H1 (cell line): ENCODE results near the gene MATN1. TPM values are rescaled to one million over a fixed set of nuclear protein-coding genes. Genes with fewer than 3 reads are reported as not detected.
A peak's percentile ranks its signal among the peaks of the same experiment; 100 is the strongest.

ENCODE experiments used
- BACH1 ChIP-seq: IDR thresholded peaks from 2 replicates; pipeline ENCODE4 v1.6.1; 2012; ENCODE audit warnings: low read length, improper control_type of control experiment
- BCL11A ChIP-seq, 2 experiments: IDR thresholded peaks; one replicate each; pipeline ENCODE4 v1.6.1; 2011; ENCODE audit warnings: low read depth in 2 of 2, low read length in 2 of 2, mild to moderate bottlenecking in 2 of 2
- BRCA1 ChIP-seq: IDR thresholded peaks from 2 replicates; pipeline ENCODE4 v1.6.1; 2012; ENCODE audit warnings: low read depth, low read length, improper control_type of control experiment
- CBX5 ChIP-seq: fragments of 300-800, 300-1000 bp; sonication (generic); IDR thresholded peaks from 2 replicates; pipeline ENCODE4 v1.7.1; 2016; ENCODE audit warnings: antibody characterized with exemption, low read length, low read depth
- CHD1 ChIP-seq: IDR thresholded peaks from 2 replicates; pipeline ENCODE4 v1.6.1; 2012; ENCODE audit warnings: low read depth, low read length, improper control_type of control experiment
- CREB1 ChIP-seq: IDR thresholded peaks from 2 replicates; pipeline ENCODE4 v1.6.1; 2012; ENCODE audit warnings: inconsistent platforms
- CTBP2 ChIP-seq: IDR thresholded peaks from 2 replicates; pipeline ENCODE4 v1.7.0; 2011; ENCODE audit warnings: borderline replicate concordance, mild to moderate bottlenecking, moderate library complexity, mixed read lengths, low read length; ENCODE audit not compliant: insufficient read depth, insufficient read length
- EGR1 ChIP-seq: IDR thresholded peaks from 2 replicates; pipeline ENCODE4 v1.6.1; 2011; ENCODE audit warnings: low read depth, low read length, borderline replicate concordance
- EZH2 ChIP-seq: fragments of 200-600 bp; sonication (generic); IDR thresholded peaks from 2 replicates; pipeline ENCODE4 v1.7.1; 2012; ENCODE audit warnings: low read depth, mild to moderate bottlenecking, moderate library complexity, low read length, inconsistent platforms; ENCODE audit not compliant: severe bottlenecking
- HDAC2 ChIP-seq, 2 experiments: fragments of 300-600 bp in 1 of 2; sonication (generic) in 1 of 2; IDR thresholded peaks; 2 replicates each; pipeline ENCODE4 v1.6.1; 2011 to 2012; ENCODE audit warnings: low read depth in 2 of 2, low read length in 2 of 2, mild to moderate bottlenecking in 2 of 2, moderate library complexity in 2 of 2, borderline replicate concordance in 1 of 2, inconsistent platforms in 1 of 2
- JUND ChIP-seq: IDR thresholded peaks from 2 replicates; pipeline ENCODE4 v1.6.1; 2011; ENCODE audit warnings: mild to moderate bottlenecking, improper control_type of control experiment, low read length
- KDM5A ChIP-seq: fragments of 200-600 bp; IDR thresholded peaks from 2 replicates; pipeline ENCODE4 v1.7.1; 2012; ENCODE audit warnings: mild to moderate bottlenecking, low read length, inconsistent platforms, mixed read lengths
- MAFK ChIP-seq: IDR thresholded peaks from 2 replicates; pipeline ENCODE4 v1.6.1; 2012; ENCODE audit warnings: low read depth, mild to moderate bottlenecking, improper control_type of control experiment, low read length
- POLR2A ChIP-seq, 2 experiments: IDR thresholded peaks; 1 replicate in 1 of 2; 2 replicates in 1 of 2; pipeline ENCODE4 v1.6.1; 2011; ENCODE audit warnings: low read depth in 2 of 2, low read length in 2 of 2, mild to moderate bottlenecking in 2 of 2; ENCODE audit errors: control extremely low read depth in 1 of 2
- RXRA ChIP-seq: IDR thresholded peaks from 2 replicates; pipeline ENCODE4 v1.6.1; 2011; ENCODE audit warnings: low read depth, mild to moderate bottlenecking, low read length, moderate library complexity; ENCODE audit not compliant: insufficient read depth
- SP4 ChIP-seq: IDR thresholded peaks from 2 replicates; pipeline ENCODE4 v1.6.1; 2012; ENCODE audit warnings: low read length, inconsistent platforms
- SRF ChIP-seq: IDR thresholded peaks from 2 replicates; pipeline ENCODE4 v1.6.1; 2011; ENCODE audit warnings: mild to moderate bottlenecking, low read depth, low read length, moderate library complexity
- SUZ12 ChIP-seq: fragments of 200-600 bp; sonication (generic); IDR thresholded peaks from 2 replicates; pipeline ENCODE4 v1.6.1; 2012; ENCODE audit warnings: mild to moderate bottlenecking, inconsistent platforms, low read length, moderate library complexity, mixed read lengths
- TCF12 ChIP-seq: IDR thresholded peaks from 2 replicates; pipeline ENCODE4 v1.6.1; 2011; ENCODE audit warnings: low read depth, mild to moderate bottlenecking, low read length
- polyA plus RNA-seq, 7 experiments: library from polyadenylated mRNA; depleted of rRNA in 3 of 7; stranded (reverse) in 5 of 7; unstranded in 2 of 7; fragments of >200 nt in 5 of 7; fragments of 200-250 nt in 2 of 7; gene quantifications; 1 replicate in 5 of 7; 2 replicates in 1 of 7; 4 replicates in 1 of 7; pipeline versions ENCODE4 v1.2.1 to v1.2.3, GENCODE V29; 2011 to 2013; ENCODE audit warnings: missing spikeins in 2 of 7, mixed read lengths in 2 of 7
- total RNA-seq: library from RNA; stranded (reverse); fragmentation: NEBNext Ultra II Directional; extraction: Animal tissue kit (Norgen Biotek cat#: 25700); gene quantifications from 2 replicates; pipeline ENCODE4 v1.2.1, GENCODE V29; 2021
- TF ChIP-seq, protein P1 (sequence below): IDR thresholded peaks from 2 replicates; pipeline ENCODE4 v1.6.1; 2012; ENCODE audit warnings: inconsistent platforms
- TF ChIP-seq, protein P2 (sequence below): IDR thresholded peaks from 2 replicates; pipeline ENCODE4 v1.6.1; 2012; ENCODE audit warnings: inconsistent platforms

The MATN1 gene
- total and polyA plus RNA-seq, 2 of the 8 experiments (the other 6 are each of a cell fraction or from before 2014, with no cell fraction given), result 0.12 to 0.28 TPM

DNA sequence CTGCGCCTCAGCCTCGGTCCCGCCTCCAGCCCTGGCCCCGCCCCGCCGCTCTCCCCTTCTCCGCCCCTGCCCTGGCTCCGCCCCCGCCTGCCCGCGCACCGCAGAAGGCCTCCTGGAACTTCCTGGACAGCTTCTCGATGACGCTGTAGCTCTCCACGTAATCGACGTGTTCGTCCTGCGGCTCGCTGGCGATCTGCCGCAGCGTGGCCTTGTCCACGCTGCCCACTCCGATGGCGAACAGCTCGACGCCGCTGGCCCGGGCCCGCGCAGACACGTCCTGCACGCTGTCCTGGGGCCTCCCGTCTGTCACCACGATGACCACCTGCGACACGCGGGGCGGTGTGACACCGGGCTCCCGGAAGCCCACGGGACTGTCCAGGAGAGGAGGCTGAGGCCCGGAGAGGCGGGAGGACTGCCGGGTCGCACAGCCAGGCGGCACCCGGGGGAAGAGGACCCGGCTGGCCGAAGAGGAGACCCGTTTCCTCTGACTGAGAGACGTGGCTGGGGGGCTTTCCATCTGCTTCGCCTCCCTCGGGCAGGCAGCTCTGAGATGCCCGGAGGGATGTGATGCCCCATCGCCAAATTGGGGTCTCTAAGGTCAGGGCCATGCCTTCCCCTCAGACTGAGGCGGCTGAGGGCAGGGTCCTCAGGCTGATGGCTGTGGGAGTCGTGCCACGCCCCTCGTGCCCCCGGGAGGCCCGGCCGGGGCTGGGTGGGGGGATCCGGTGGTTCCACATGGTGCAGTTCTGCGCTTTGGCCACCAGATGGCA, 4.6 kb downstream of the MATN1 start (continued):
- TF ChIP-seq KDM5A (peak; percentile 71; the same call in 1 of the 2 replicates), EGR1 (no peak), CTBP2 (no peak), POLR2A (IDR thresholded peaks at IDR 0.05; ENCODE audit: control extremely low read depth in 1 of 2, low read depth in 2 of 2, low read length in 2 of 2) (no peak), RXRA (no peak), SP4 (peak; percentile 25; the same call in 1 of the 2 replicates), CBX5 (no peak), TCF12 (no peak), MAFK (no peak), BCL11A (IDR thresholded peaks at IDR 0.05; ENCODE audit: low read depth in 2 of 2, low read length in 2 of 2) (no peak), CHD1 (no peak), SRF (no peak), EZH2 (no peak), HDAC2 (IDR thresholded peaks at IDR 0.05; ENCODE audit: borderline replicate concordance in 1 of 2, low read depth in 2 of 2, low read length in 2 of 2) (peak; percentile 25 to 58; a peak in 1 of 4 replicates), BRCA1 (no peak), JUND (no peak), BACH1 (0 out of 2 replicates have a peak, but pooled peaks have one; percentile 33), CREB1 (peak; percentile 77), SUZ12 (no peak)
- TF ChIP-seq, protein P1, sequence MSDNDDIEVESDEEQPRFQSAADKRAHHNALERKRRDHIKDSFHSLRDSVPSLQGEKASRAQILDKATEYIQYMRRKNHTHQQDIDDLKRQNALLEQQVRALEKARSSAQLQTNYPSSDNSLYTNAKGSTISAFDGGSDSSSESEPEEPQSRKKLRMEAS, result peak; percentile 72
- TF ChIP-seq, protein P2, sequence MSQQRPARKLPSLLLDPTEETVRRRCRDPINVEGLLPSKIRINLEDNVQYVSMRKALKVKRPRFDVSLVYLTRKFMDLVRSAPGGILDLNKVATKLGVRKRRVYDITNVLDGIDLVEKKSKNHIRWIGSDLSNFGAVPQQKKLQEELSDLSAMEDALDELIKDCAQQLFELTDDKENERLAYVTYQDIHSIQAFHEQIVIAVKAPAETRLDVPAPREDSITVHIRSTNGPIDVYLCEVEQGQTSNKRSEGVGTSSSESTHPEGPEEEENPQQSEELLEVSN, result peak; percentile 81
